Myocyte (in vitro differentiated cells): ENCODE data around the gene CCDC77. TPM values are rescaled to one million over a fixed set of nuclear protein-coding genes. Genes with fewer than 3 reads are reported as not detected.

Experiments
- DNase-seq: peaks from one replicate; pipeline ENCODE4 v3.0.0-alpha.2; 2012; ENCODE audit warnings: low read depth
- total RNA-seq: library from RNA; depleted of rRNA; stranded (reverse); fragments of >200 nt; gene quantifications from 2 replicates; pipeline ENCODE4 v1.2.3, GENCODE V29; 2014

The CCDC77 gene
- total RNA-seq, 1 donor from 2014 or later = 9.8 TPM

DNA sequence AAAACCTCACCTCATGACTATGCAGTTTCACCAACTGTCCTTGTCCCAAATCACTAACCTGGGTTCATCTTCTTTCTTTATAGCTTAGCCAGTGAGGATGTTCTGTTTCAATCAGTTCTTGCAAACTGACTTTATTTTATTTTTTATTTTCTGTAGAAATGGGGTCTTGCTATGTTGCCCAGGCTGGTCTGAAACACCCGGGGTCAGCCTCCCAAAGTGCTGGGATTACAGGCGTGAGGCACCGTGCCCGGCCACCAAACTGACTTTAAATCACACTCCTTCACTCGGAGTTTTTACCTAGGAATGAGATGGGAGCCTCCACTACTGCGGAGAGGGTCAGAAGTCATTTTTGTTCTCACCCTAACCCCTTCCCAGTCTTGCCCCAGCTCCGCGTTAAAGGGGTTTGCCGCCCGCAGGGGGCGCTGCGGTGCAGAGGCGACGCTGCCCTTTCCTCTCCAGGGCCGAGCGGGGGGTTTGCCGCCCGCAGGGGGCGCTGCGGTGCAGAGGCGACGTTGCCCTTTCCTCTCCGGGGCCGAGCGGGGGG lies 51.3 kb downstream of the CCDC77 start:
- DNase-seq = no peak

GRCh38 chr12:454833-455232 lies 53.4 kb downstream of the CCDC77 start:
- DNase-seq = no peak

- no peak for DNase-seq
Observed at GRCh38 chr12:455821-456220, 54.4 kb downstream of the CCDC77 start.

GRCh38 chr12:457676-458075 lies 56.2 kb downstream of the CCDC77 start:
- peak; percentile 75 for DNase-seq

DNA sequence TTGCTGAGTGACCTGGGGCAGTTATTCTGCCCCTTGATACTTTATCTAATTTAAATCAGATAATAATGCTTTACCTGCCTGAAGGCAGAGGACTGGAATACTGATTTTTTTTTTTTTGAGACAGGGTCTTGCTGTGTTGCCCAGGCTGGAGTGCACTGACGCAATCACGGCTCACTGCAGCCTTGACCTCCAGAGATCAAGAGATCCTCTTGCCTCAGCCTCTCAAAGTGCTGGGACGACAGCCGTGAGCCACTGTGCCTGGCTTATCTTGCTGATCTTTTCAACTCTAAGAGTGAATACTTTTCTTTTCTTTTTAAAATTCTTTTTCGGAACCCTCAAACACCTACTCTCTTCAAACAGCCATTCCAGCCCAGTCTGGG lies 57.6 kb downstream of the CCDC77 start:
- no peak for DNase-seq

- DNase-seq = no peak
Observed at GRCh38 chr12:459430-460258, 58.2 kb downstream of the CCDC77 start, which contains the start of gene B4GALNT3. Gene B4GALNT3 (plus strand): TSS chr12:459939. CDS start chr12:460377, 438 bp downstream.

DNA sequence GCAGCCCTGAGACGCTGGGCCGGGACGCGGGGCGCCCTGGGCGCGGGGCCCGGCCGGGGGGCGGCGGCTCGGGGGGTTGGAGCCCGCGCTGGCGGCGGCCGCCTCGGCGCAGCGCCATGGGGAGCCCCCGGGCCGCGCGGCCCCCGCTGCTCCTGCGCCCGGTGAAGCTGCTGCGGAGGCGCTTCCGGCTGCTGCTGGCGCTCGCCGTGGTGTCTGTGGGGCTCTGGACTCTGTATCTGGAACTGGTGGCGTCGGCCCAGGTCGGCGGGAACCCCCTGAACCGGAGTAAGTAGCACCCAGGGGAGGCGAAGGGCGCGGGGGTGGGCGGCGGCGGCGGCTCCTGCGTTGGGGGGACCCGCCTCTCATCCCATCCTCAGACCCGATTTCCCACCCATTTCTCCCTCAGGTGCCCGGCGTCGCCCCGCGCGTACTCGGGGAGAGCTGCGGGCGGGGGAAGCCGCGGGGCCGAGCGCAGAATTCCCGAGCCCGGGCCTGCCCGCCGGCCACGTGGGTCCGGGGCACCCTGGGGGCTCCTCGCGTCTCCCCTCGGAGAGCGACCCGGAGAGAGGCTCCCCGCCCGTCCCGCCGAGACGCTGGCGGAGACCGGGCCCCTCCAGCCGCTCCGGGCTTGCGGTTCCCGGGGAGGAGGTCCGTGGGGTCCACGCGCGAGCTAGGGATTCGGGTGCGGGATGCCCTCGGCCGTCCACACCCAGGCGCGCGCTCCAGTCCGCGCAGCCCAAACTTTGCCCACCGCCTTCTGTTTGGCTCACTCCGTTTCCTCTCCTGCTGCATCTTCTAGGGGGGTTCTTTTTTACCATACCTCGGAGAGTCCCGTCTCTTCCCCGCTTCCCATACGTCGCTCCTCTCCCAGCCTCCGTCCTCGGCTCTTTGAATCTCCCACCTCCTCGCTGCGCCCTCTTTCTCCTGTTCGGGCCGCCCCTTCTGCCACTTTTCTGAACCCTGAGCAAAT lies 59.1 kb downstream of the CCDC77 start:
- DNase-seq = no peak

DNA sequence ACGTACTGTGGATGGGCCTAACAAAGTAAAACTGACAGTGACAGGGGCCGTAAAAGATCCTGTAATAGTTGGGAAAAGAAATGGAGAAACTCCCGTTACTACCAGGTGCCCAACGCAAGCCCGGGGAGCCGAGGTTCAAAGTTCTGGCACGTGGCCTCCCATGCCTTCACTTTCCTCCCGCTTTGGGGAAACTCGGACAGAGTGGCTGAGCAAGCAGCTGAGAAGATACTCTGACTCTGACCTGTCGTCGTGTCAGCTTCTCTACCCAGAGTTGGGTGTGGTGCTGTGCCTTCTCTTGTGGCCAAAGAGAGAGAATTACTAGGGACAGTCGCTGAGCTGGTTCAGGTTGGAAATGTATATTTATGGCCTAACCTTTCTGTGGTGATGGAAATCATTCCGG lies 60.0 kb downstream of the CCDC77 start:
- no peak for DNase-seq

DNA sequence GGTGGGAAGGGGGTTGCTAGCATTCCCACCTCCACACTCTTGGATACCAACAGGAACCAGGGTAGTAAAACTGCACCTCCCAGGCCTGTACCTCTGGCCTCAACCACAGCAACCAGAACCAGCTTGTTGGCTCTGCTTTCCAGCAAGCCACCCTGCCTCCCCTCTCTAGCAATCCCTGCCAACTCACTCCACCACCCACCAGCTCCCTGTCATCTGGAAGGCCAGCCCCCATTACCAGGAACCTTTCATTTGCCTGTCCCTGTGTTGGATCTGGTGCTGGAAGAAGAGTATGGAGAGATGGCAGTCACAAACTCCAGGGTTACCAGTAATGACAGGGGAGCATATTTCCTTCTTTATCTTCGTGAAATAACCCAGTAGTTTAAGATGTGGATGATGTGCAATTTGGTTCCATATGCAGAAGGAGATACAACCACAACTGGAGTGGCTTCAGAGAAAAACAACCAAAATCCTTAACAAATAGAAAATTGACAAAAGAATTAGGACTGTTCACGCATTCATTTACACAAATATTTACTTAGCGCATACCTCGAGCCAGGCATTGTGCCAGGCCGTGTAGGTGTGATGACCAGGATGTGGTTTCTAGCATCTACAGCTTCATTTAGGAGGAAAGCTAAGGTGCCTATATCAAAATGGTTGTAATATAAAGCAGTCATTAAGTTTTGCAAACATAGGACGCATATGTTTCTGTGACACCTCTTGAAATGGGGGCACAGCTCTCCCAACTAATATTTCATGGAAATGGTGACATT lies 61.7 kb downstream of the CCDC77 start:
- DNase-seq = no peak

DNA sequence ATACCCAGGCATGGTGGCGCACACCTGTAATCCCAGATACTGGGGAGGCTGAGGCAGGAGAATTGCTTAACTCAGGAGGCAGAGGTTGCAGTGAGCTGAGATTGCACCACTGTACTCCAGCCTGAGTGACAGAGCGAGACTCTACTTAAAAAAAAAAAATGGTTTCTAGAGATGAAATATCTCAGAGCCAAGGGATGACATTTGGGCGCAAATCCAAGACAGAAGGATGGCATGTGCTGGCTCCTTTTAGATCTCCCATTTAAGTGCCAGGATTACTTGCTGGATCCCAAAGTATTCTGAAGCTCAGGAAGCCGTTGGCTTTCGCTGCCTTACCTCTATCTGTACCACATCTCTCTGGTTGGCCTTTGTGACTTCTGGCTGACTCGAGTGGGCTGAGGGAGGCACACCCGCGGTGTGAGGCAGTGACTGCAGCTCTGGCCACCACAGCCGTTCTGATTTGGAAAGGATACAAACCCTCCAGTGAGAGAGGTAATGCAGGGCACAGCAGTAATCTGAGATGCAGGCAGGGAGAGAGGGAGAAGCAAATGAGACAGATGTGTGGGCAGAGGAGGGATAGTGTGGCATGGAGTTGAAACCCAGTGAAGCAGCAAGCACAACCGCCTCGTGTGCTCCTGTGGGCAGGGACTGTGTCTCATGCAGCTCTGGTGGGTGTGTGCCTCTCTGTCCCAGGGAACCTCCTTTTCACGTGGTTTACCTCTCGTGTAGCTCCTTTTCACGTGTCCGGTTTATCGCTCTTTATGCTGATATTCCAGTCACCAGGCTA lies 63.2 kb downstream of the CCDC77 start:
- peak; percentile 89 for DNase-seq

DNA sequence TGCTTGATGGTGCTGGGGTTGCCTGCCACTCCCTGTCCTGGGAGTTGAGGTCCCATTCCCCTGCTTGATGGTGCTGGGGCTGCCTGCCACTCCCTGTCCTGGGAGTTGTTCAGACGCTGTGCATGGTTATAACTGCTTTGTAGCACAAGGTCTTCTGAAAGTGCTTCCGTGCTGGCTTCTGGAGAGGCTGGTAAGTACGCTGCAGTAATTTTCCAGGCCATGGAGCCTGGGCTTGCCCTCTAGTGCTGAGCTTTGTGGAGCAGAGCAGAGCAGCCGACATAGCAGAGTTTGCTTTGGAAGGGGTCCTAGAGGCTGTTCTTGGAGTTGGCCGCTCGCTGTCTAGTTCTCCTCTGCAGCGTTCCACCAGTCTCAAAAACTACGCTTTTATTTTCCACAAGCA lies 64.6 kb downstream of the CCDC77 start:
- DNase-seq = no peak

GRCh38 chr12:466762-467161 lies 65.3 kb downstream of the CCDC77 start:
- no peak for DNase-seq

- peak; percentile 56 for DNase-seq
Observed at GRCh38 chr12:467591-467990, 66.1 kb downstream of the CCDC77 start.

GRCh38 chr12:468671-469389 lies 67.4 kb downstream of the CCDC77 start:
- DNase-seq = no peak

- no peak for DNase-seq
Observed at GRCh38 chr12:470133-470532, 68.7 kb downstream of the CCDC77 start.

DNA sequence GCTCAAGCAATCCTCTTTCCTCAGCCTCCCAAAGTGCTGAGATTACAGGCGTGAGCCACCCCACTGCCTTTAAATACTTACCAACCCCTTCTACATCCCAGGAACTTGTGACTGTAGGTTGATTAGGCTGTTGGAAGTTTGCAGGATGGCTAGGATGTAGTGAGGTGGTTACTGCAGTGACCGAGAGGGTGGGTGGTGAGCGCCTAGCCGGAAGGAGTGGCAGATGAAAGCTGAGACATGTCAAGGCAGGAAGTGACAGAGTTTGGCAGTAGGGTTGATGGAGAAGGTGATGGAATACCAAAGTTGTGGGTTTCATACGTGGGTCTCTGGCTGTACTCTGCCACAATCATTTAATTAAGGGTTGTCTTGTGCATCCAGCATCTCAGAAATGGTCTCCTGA lies 71.8 kb downstream of the CCDC77 start:
- DNase-seq = no peak

GRCh38 chr12:473863-474577 lies 72.6 kb downstream of the CCDC77 start:
- DNase-seq = peak; percentile 50

DNA sequence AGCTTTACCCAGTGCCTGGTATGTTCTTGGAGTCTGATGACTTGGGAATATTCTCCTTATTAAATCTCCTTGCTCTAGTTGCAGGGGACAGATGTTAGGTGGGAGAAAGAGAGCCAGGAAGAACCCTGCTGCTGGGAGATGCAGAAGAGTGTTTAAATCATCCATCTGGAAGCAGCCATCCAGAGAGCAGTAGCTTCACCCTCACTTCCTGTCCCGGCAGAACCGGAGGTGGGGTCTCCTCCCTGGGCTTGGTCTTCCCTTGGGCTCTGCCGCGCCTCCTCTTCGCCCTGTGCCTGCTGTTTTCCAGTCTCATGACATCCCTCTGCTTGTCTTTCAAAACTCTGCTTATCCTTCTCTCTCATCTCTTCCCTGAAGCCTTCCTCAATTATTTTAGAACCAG lies 73.8 kb downstream of the CCDC77 start:
- no peak for DNase-seq

DNA sequence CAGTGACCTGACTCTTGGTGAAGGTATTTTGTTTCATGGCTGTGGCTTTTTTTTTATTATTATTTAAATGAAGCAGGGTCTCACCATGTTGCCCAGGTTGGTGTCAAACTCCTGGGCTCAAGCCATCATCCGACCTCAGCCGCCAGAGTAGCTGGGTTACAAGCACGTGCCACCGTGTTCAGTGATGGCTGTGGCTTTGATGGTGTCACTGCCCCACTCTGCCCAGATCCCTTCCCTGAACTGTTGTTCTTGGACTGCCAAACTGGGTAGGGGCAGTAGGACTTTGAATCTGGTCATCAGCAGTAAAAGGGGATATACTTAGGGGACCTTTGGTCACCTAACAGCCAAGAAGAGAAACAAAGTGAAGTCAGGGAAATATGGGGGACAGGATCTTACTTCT lies 77.7 kb downstream of the CCDC77 start:
- no peak for DNase-seq
